K562 (cell line): ENCODE results near the gene SOX12. TPM values are rescaled to one million over a fixed set of nuclear protein-coding genes. Genes with fewer than 3 reads are reported as not detected.

Source experiments
- DIDO1 ChIP-seq: fragments of 450-650 bp; IDR thresholded peaks from 2 replicates; pipeline ENCODE4 v1.6.1; 2016; ENCODE audit warnings: low read depth, missing biosample characterization, missing genetic modification characterization
- ETV5 ChIP-seq: sonication (generic); formaldehyde crosslinking; IDR thresholded peaks from 2 replicates; pipeline ENCODE4 v1.4.0; 2020; ENCODE audit warnings: low read depth, mild to moderate bottlenecking, missing genetic modification reagents
- GABPB2 ChIP-seq: fragments of 250-450 bp; sonication (Bioruptor Pico); conservative IDR thresholded peaks from 2 replicates; pipeline ENCODE4 v1.5.1; 2021; ENCODE audit warnings: mild to moderate bottlenecking
- HCFC1 ChIP-seq: IDR thresholded peaks from 2 replicates; pipeline ENCODE4 v1.6.1; 2012; ENCODE audit warnings: low read depth, low read length, improper control_type of control experiment
- L3MBTL2 ChIP-seq: fragments of 450-650 bp; IDR thresholded peaks from 2 replicates; pipeline ENCODE4 v1.6.1; 2016; ENCODE audit warnings: mild to moderate bottlenecking, moderate library complexity
- MTA3 ChIP-seq: fragments of 450-650 bp; formaldehyde crosslinking; IDR thresholded peaks from 2 replicates; pipeline ENCODE4 v1.6.1; 2017; ENCODE audit warnings: mild to moderate bottlenecking, borderline replicate concordance
- MXI1 ChIP-seq: IDR thresholded peaks from 2 replicates; pipeline ENCODE4 v1.6.1; 2011; ENCODE audit warnings: low read depth, mild to moderate bottlenecking, improper control_type of control experiment, low read length
- MYC ChIP-seq, 2 experiments: fragments of 250-450 bp in 1 of 2; sonication (Bioruptor Pico) in 1 of 2; IDR thresholded peaks; 2 replicates each; pipeline versions ENCODE4 v1.5.1 to v1.6.1; 2012 to 2021; ENCODE audit warnings: low read depth in 2 of 2, borderline replicate concordance in 1 of 2, improper control_type of control experiment in 1 of 2, low read length in 1 of 2, mild to moderate bottlenecking in 1 of 2, moderate library complexity in 1 of 2
- POLR2A ChIP-seq: fragments of 450-650 bp; conservative IDR thresholded peaks from 2 replicates; pipeline ENCODE4 v1.6.1; 2016
- POLR2B ChIP-seq: fragments of 450-650 bp; IDR thresholded peaks from 2 replicates; pipeline ENCODE4 v1.6.1; 2018; ENCODE audit warnings: low read depth; ENCODE audit not compliant: partially characterized antibody
- POLR3G ChIP-seq: IDR thresholded peaks from 2 replicates; pipeline ENCODE4 v1.6.1; 2011; ENCODE audit not compliant: insufficient read length, insufficient replicate concordance; ENCODE audit errors: extremely low read depth
- RBFOX2 ChIP-seq: fragments of 200-400 bp; formaldehyde crosslinking; IDR thresholded peaks from 2 replicates; pipeline ENCODE4 v1.6.1; 2017; ENCODE audit warnings: low read depth, mild to moderate bottlenecking, low read length, moderate library complexity
- RBM22 ChIP-seq: fragments of 200-400 bp; formaldehyde crosslinking; IDR thresholded peaks from 2 replicates; pipeline ENCODE4 v1.6.1; 2018; ENCODE audit warnings: low read length, low read depth; ENCODE audit not compliant: poor library complexity, severe bottlenecking
- SREBF1 ChIP-seq: fragments of 150-350 bp; IDR thresholded peaks from 2 replicates; pipeline ENCODE4 v1.6.1; 2014; ENCODE audit warnings: antibody characterized with exemption, low read depth, low read length, borderline replicate concordance
- SRSF7 ChIP-seq: fragments of 200-400 bp; formaldehyde crosslinking; optimal IDR thresholded peaks from 2 replicates; pipeline ENCODE3; 2017; ENCODE audit warnings: mild to moderate bottlenecking, low read depth, low read length
- TAF1 ChIP-seq: IDR thresholded peaks from 2 replicates; pipeline ENCODE4 v1.6.1; 2011; ENCODE audit warnings: mild to moderate bottlenecking, low read length, moderate library complexity; ENCODE audit not compliant: insufficient read depth, control insufficient read depth, severe bottlenecking; ENCODE audit errors: extremely low read depth
- TBP ChIP-seq: optimal IDR thresholded peaks from 2 replicates; pipeline ENCODE3; 2011; ENCODE audit warnings: low read depth, low read length, improper control_type of control experiment
- ZBTB33 ChIP-seq: sonication (generic); formaldehyde crosslinking; IDR thresholded peaks from 2 replicates; pipeline ENCODE4 v1.8.1; 2023; ENCODE audit warnings: mild to moderate bottlenecking, missing genetic modification reagents
- ZNF324 ChIP-seq: fragments of 250-450 bp; sonication (Bioruptor Pico); IDR thresholded peaks from 2 replicates; pipeline ENCODE4 v1.4.0; 2020; ENCODE audit warnings: mild to moderate bottlenecking
- polyA plus RNA-seq, 8 experiments: library from polyadenylated mRNA; depleted of rRNA in 4 of 8; stranded (reverse) in 5 of 8; unstranded in 3 of 8; fragments of >200 nt; fragmentation: Nextera tagmentation in 2 of 8; fragmentation: Illumina TruSeq in 1 of 8; extraction: Ambion mirVana in 2 of 8; extraction: Trizol in 1 of 8; gene quantifications; 2 replicates each; pipeline versions ENCODE4 v1.2.1 to v1.2.3, GENCODE V29; 2011 to 2014; ENCODE audit warnings: inconsistent platforms in 1 of 8, missing spikeins in 1 of 8
- total RNA-seq, 7 experiments: library from RNA; depleted of rRNA in 6 of 7; stranded (reverse); fragments of >200 nt in 6 of 7; fragmentation: Illumina TruSeq in 2 of 7; extraction: Trizol in 2 of 7; gene quantifications; 2 replicates each; pipeline versions ENCODE4 v1.2.1 to v1.2.3, GENCODE V29; 2011 to 2021; ENCODE audit warnings: low replicate concordance in 1 of 7
- TF ChIP-seq, protein P1 (sequence below): fragments of 450-650 bp; IDR thresholded peaks from 2 replicates; pipeline ENCODE4 v1.6.1; 2014; ENCODE audit warnings: low read depth, mild to moderate bottlenecking, moderate library complexity, borderline replicate concordance
- TF ChIP-seq, protein P2 (sequence below): fragments of 450-650 bp; IDR thresholded peaks from 2 replicates; pipeline ENCODE4 v1.6.1; 2016
- TF ChIP-seq, protein P3 (sequence below): sonication (generic); formaldehyde crosslinking; IDR thresholded peaks from 2 replicates; pipeline ENCODE4 v1.8.0; 2022; ENCODE audit warnings: missing genetic modification reagents, mild to moderate bottlenecking, moderate library complexity, borderline replicate concordance

The SOX12 gene
- total and polyA plus RNA-seq, 9 of the 15 experiments (the other 6 are each of a cell fraction or from before 2014, with no cell fraction given), result 0.42 to 26.3 (median 2.6) TPM

DNA sequence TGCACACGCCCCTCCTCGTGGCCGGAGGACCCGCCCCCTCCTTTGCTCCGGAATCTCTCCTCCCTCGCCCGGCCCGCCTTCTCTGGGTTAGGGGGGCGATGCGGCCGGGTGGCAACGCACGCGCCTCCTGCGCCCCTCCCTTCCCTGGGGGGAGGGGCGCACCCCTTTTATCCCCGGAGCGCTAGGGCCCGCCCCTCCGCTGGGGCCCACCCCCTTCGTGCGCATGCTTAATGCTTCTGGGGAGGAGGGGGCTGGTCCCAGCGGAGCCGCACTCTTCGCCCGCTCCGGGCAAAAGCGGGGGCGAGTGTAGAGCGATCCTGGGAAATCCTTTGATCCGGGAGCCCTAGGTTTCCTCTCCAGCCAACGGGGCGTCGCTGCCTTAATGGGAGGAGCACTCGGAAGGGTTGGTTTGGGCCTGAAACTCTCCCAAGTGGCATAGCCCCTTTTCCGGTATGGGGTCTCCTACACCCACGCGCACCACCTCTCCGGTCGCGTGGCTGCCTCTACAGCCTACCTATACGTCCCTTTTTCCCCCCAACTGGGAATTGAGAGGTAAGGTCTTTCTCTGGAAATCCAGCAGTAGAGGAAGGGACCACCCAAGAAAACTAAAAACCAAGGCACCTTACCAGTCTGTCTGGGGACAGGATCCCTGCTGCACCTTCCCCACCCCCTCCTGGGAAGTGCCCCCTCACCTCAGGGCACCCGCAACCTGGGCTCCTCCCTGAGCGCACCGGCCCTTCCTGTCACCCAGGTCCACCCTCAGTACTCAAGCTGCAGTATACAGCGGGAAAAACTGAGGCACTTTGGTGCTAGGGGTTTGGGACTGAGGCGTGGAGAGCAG, 2.1 kb downstream of the SOX12 start (continued):
- TF ChIP-seq MYC (IDR thresholded peaks at IDR 0.05; ENCODE audit: low read depth, low read length), result peak; percentile 85
- TF ChIP-seq MYC (CRISPR knock-in tag; IDR thresholded peaks at IDR 0.05; ENCODE audit: borderline replicate concordance, low read depth), result no peak; the same call in 1 of the 2 replicates
- TF ChIP-seq, protein P1, sequence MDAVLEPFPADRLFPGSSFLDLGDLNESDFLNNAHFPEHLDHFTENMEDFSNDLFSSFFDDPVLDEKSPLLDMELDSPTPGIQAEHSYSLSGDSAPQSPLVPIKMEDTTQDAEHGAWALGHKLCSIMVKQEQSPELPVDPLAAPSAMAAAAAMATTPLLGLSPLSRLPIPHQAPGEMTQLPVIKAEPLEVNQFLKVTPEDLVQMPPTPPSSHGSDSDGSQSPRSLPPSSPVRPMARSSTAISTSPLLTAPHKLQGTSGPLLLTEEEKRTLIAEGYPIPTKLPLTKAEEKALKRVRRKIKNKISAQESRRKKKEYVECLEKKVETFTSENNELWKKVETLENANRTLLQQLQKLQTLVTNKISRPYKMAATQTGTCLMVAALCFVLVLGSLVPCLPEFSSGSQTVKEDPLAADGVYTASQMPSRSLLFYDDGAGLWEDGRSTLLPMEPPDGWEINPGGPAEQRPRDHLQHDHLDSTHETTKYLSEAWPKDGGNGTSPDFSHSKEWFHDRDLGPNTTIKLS, result 0 out of 2 replicates have a peak, but pooled peaks have one; percentile 28
- no peak for TF ChIP-seq HCFC1
- peak; percentile 26 for TF ChIP-seq POLR2B
- TF ChIP-seq POLR2A, result peak; percentile 75
- peak; percentile 34 for TF ChIP-seq TAF1
- no peak for TF ChIP-seq SRSF7
- TF ChIP-seq RBM22, result peak; percentile 78
- peak; percentile 34 for TF ChIP-seq MTA3
- TF ChIP-seq, protein P2, sequence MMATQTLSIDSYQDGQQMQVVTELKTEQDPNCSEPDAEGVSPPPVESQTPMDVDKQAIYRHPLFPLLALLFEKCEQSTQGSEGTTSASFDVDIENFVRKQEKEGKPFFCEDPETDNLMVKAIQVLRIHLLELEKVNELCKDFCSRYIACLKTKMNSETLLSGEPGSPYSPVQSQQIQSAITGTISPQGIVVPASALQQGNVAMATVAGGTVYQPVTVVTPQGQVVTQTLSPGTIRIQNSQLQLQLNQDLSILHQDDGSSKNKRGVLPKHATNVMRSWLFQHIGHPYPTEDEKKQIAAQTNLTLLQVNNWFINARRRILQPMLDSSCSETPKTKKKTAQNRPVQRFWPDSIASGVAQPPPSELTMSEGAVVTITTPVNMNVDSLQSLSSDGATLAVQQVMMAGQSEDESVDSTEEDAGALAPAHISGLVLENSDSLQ, result no peak
- TF ChIP-seq SREBF1, result no peak
- peak; percentile 87 for TF ChIP-seq TBP
- TF ChIP-seq MXI1, result peak; percentile 61; the same call in 1 of the 2 replicates
- TF ChIP-seq, protein P3, sequence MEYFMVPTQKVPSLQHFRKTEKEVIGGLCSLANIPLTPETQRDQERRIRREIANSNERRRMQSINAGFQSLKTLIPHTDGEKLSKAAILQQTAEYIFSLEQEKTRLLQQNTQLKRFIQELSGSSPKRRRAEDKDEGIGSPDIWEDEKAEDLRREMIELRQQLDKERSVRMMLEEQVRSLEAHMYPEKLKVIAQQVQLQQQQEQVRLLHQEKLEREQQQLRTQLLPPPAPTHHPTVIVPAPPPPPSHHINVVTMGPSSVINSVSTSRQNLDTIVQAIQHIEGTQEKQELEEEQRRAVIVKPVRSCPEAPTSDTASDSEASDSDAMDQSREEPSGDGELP (CRISPR knock-in tag), result peak; percentile 69; the same call in 1 of the 2 replicates
- TF ChIP-seq RBFOX2, result peak; percentile 69
- TF ChIP-seq L3MBTL2, result peak; percentile 38
- TF ChIP-seq GABPB2 (CRISPR knock-in tag), result no peak
- TF ChIP-seq ZNF324 (CRISPR knock-in tag), result no peak
- peak; percentile 59 for TF ChIP-seq ZBTB33 (CRISPR knock-in tag)
- TF ChIP-seq DIDO1 (tag), result no peak
- no peak for TF ChIP-seq POLR3G
- TF ChIP-seq ETV5 (CRISPR knock-in tag), result 0 out of 2 replicates have a peak, but pooled peaks have one; percentile 35
